Measurements from ENCODE around the gene KRT1. TPM values are rescaled to one million over a fixed set of nuclear protein-coding genes. Genes with fewer than 3 reads are reported as not detected.

Gene KRT1
- total and polyA plus RNA-seq, 8 donors = 0.17 to 0.41 TPM; not detected in 6

- H3K4me1 ChIP-seq = no peaks in the 10 kb centered on the region
- H3K36me3 ChIP-seq = no peaks in the 10 kb centered on the region
- H3K4me3 ChIP-seq = no peak overlapping the region
- 68 to 73% methylated on average over 5 of the region's 5 CpGs for WGBS, 2 donors
- no peak overlapping the region for H3K27ac ChIP-seq
- FAIRE-seq (no peak), ATAC-seq (no peak), DNase-seq (no peak)
- no peaks in the 10 kb centered on the region for H3K27me3 ChIP-seq
- no peaks in the 10 kb centered on the region for H3K9me3 ChIP-seq
- intact Hi-C loops (cut with DNase I) = no loop called here
- TF ChIP-seq, protein P1, sequence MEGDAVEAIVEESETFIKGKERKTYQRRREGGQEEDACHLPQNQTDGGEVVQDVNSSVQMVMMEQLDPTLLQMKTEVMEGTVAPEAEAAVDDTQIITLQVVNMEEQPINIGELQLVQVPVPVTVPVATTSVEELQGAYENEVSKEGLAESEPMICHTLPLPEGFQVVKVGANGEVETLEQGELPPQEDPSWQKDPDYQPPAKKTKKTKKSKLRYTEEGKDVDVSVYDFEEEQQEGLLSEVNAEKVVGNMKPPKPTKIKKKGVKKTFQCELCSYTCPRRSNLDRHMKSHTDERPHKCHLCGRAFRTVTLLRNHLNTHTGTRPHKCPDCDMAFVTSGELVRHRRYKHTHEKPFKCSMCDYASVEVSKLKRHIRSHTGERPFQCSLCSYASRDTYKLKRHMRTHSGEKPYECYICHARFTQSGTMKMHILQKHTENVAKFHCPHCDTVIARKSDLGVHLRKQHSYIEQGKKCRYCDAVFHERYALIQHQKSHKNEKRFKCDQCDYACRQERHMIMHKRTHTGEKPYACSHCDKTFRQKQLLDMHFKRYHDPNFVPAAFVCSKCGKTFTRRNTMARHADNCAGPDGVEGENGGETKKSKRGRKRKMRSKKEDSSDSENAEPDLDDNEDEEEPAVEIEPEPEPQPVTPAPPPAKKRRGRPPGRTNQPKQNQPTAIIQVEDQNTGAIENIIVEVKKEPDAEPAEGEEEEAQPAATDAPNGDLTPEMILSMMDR (IDR thresholded peaks at IDR 0.05) = no peak
These were observed 43.5 kb downstream of the KRT1 start for GRCh38 chr12:52636592-52637258.

DNA sequence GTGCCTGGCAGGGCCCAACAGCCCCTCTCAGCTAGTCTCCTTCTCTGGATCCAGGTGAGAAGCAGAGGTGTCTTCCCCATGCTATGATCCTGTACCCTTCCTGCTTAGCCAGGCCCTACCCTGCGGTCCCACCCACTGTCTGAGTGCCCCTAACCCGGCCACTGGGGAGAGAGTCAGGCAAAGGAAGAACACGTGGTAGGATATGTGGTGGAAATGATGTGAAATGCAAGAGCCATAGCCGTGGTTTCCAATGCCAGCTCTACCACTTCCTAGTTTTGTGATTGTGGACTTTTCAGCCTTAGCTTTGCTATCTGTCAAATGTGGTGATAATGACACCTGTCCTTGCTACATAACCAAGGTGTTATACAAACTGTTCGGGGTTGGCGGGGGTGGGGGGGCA is 44.0 kb downstream of the KRT1 start:
- H3K4me3 ChIP-seq = no peak overlapping the region
- TF ChIP-seq, protein P1 (IDR thresholded peaks at IDR 0.05) = no peak
- 61 to 65% methylated on average over 6 of the region's 6 CpGs for WGBS, 2 donors
- intact Hi-C loops (cut with DNase I) = no loop called here
- DNase-seq (no peak), FAIRE-seq (no peak), ATAC-seq (no peak)
- H3K36me3 ChIP-seq = no peaks in the 10 kb centered on the region
- H3K9me3 ChIP-seq = no peaks in the 10 kb centered on the region
- no peaks in the 10 kb centered on the region for H3K4me1 ChIP-seq
- no peak overlapping the region for H3K27ac ChIP-seq
- no peaks in the 10 kb centered on the region for H3K27me3 ChIP-seq

DNA sequence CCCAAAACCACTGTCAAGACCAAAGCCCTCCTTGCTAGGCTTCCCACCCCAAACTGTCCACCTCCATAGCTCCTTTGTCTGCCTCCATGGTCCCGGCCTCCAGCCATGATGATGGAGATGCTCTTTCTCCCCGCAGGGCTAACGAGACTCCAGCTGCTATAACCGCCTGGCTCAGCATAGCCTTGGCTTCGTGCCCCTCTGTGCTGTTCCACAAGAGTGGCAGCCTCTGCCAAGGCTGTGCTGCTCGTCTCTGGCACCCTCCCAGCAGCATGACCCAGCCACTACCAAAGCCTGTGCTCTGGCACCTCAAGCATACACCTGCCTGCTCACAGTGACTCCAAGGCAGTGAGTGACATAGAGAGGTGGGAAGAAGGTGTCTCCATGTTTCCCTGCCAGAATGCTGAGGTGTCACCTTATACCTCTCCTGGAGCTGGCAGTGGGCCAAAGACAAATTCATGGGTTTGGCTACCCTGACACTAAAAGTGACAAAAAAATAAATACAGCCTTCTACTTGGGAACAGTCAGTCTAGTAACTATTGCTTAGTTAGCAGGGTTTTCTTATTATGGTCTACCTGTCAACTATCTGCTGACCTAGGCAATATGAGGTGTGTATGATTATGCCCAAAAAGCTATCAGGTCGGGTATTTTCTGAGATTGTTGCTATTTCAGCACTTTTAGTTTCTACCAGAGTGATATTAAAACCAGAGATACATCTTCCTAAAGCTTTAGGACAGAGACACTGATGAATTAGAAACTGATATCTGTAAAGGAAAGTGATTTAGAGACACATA is 45.7 kb downstream of the KRT1 start:
- WGBS, 2 donors = 22 to 23% methylated on average over 7 of the region's 7 CpGs
- FAIRE-seq = no peak

DNA sequence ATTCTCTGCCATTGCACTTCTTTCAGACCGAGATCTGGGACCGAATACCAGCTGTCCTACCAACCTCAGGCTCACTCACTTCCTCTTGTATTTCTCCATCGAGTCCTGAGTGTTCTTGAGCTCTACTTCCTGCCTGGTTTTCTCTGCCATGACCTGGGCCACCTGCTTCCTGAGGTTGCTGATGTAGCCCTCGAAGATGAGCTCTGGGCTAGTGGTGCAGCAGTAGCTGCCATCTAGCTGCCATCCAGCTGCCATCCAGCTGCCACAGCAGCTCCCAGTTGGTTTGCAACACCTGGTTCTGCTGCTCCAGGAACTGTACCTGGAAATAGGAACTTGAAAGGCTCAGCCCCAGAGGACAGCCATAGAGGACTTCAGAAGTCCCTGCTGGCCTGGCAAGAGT is 46.8 kb downstream of the KRT1 start:
- DNase-seq = no peak
- no peaks in the 10 kb centered on the region for H3K4me1 ChIP-seq
- no peak overlapping the region for H3K27ac ChIP-seq
- intact Hi-C loops (cut with DNase I) = no loop called here
- no peak for FAIRE-seq
- no peaks in the 10 kb centered on the region for H3K9me3 ChIP-seq
- TF ChIP-seq, protein P1 (IDR thresholded peaks at IDR 0.05) = no peak
- no peaks in the 10 kb centered on the region for H3K36me3 ChIP-seq
- ATAC-seq = no peak
- H3K4me3 ChIP-seq = no peak overlapping the region
- 60 to 65% methylated on average over 4 of the region's 4 CpGs for WGBS, 2 donors
- H3K27me3 ChIP-seq = peaks cover 0 to 3% (median 0%) of the 10 kb centered on the region in 4 donors

More for the DNA sequence above, 45.7 kb downstream of the KRT1 start:
- Histone ChIP-seq H3K27me3 (no peaks in the 10 kb centered on the region), H3K27ac (no peak overlapping the region), H3K36me3 (no peaks in the 10 kb centered on the region), H3K4me1 (no peaks in the 10 kb centered on the region), H3K9me3 (no peaks in the 10 kb centered on the region), H3K4me3 (no peak overlapping the region)
- DNase-seq (peak; percentile 49 to 90 (median 72)), ATAC-seq (peak; percentile 70 to 96 (median 82))
- TF ChIP-seq, protein P1 (IDR thresholded peaks at IDR 0.05) = no peak
- intact Hi-C loops (cut with DNase I) = no loop called here

DNA sequence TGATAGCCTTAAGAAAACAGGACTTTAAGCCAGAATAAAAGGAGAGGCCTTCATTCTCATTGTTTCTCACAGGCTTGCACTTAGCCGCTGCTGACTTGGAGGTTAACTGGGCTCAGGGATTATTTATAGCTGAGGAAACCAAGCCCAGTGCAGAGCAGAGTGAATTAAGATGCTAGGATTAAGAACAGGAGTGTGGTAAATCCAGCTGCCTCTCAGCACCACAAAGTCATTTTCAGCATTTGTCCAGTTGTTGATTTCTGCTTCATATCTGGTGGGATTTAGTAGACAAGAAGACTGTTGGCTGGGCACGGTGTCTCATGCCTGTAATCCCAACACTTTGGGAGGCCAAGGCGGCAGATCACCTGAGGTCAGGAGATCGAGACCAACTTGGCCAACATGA is 47.6 kb downstream of the KRT1 start:
- FAIRE-seq (no peak), ATAC-seq (no peak), DNase-seq (no peak)
- no peaks in the 10 kb centered on the region for H3K9me3 ChIP-seq
- intact Hi-C loops (cut with DNase I) = no loop called here
- no peaks in the 10 kb centered on the region for H3K4me1 ChIP-seq
- no peak overlapping the region for H3K27ac ChIP-seq
- TF ChIP-seq, protein P1 (IDR thresholded peaks at IDR 0.05) = no peak
- no peaks in the 10 kb centered on the region for H3K36me3 ChIP-seq
- no peak overlapping the region for H3K4me3 ChIP-seq
- 83 to 87% methylated on average over 4 of the region's 4 CpGs for WGBS, 2 donors
- peaks cover 0 to 3% (median 0%) of the 10 kb centered on the region in 4 donors for H3K27me3 ChIP-seq

Data from pancreas (tissue), 10 donors.